Measurements from ENCODE around the gene AGO4.

GRCh38 chr1:35864813-35865212 lies 57.0 kb downstream of the AGO4 start:
- TF ChIP-seq CTCF (IDR thresholded peaks at IDR 0.05) (no peak), POLR2A (IDR thresholded peaks at IDR 0.05) (no peak)

Data from Peyer's patch (tissue), 4 donors.